ENCODE results near the gene PPP6R3.
"Not testable (repeated sequence)": the region's sequence is repeated elsewhere in the genome, so short reads cannot be mapped to it uniquely, and the experiment has no call there.

The PPP6R3 gene, protein sequence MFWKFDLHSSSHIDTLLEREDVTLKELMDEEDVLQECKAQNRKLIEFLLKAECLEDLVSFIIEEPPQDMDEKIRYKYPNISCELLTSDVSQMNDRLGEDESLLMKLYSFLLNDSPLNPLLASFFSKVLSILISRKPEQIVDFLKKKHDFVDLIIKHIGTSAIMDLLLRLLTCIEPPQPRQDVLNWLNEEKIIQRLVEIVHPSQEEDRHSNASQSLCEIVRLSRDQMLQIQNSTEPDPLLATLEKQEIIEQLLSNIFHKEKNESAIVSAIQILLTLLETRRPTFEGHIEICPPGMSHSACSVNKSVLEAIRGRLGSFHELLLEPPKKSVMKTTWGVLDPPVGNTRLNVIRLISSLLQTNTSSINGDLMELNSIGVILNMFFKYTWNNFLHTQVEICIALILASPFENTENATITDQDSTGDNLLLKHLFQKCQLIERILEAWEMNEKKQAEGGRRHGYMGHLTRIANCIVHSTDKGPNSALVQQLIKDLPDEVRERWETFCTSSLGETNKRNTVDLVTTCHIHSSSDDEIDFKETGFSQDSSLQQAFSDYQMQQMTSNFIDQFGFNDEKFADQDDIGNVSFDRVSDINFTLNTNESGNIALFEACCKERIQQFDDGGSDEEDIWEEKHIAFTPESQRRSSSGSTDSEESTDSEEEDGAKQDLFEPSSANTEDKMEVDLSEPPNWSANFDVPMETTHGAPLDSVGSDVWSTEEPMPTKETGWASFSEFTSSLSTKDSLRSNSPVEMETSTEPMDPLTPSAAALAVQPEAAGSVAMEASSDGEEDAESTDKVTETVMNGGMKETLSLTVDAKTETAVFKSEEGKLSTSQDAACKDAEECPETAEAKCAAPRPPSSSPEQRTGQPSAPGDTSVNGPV

DNA sequence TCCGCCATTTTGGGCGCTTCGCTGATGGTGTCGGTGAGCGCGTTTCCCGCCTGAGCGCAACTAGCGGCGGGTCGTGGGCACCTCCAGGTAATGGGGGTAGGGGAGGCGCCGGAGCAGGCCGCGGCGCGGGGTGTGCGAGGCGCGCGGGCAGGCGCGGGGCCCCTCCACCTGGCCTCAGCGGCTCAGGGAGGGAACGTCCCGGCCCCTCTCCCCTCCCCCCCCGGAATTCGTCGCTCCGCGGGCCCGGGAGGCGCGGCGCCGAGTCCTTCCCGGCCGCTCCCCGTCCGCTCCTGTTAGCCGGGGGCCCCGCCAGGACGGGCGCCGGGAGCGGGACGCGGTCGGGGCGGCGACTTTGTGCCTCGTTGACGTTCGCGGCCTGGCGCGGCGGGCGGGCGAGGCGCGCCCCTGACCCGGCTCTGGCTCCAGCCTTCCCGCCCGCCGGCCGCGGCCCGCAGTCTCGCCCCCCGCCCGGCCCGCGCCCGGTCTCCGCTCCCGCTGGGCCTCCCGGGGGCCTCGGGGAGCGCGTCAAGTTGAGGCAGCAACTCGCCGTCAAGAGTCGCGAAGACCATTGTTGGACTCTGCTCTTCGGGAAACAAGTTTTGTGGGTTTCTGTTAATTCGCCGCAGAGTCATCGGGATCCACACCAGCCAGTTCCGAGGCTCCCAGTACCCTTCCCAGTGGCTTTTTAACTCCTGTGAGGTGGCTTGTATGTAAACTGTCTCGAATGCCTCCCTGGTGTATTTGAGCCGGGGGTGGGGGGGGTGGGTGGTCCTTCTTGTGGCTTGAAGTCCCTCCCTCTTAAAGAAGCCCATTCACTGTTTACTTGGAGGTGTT lies at the start of gene PPP6R3:
PPP6R3 (plus strand) TSS at position 12 of the 834 bp plus-strand sequence. CDS start 76,913 bp downstream, outside the sequence.
- peak; percentile 67 for DNase-seq

- no peak for DNase-seq
Observed at GRCh38 chr11:68411501-68411991, 49.0 kb upstream of the PPP6R3 start.

DNA sequence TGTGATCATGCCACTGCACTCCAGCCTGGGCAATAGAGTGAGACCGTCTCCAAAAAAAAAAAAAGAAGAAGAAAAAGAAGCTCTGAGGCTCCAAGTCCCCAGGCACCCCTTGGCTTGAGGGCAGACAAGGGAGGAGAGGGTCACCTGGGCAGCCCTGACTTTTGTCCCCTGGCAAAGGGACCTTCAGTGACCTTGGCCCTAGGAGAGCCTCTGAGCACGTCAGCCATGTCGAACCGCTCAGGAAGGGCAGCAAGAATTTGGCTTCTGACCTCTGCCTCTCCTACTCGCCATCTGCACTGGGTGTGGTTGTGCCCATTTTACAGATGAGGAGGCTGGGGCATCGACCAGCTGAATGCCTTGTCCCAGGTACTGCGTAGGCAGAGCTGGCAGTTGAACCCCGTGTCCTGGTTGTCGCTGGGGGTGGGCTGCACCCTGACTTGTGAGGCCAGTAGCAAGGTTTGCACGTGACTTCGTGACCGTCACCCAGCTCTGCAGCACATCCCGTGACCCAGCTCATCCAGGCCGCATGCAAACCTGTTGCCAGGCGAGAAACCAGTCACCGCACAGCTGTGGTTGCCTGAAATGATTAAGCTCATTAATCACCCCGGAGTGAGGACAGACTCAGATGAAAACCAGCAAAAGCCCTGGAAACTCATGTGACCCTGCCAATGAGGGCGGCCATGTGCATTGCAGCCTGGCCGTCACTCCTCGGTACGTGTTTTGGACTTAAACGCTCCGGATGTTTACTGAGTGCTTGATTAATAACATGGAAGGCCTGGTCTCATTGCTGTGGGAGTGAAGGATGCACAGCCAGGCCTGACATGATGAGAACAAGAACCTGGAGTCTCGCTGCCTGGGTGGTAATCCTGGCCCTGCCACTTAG lies 47.7 kb upstream of the PPP6R3 start:
- DNase-seq, result no peak

- no peak for DNase-seq
Observed at GRCh38 chr11:68413591-68413999, 47.0 kb upstream of the PPP6R3 start.

DNA sequence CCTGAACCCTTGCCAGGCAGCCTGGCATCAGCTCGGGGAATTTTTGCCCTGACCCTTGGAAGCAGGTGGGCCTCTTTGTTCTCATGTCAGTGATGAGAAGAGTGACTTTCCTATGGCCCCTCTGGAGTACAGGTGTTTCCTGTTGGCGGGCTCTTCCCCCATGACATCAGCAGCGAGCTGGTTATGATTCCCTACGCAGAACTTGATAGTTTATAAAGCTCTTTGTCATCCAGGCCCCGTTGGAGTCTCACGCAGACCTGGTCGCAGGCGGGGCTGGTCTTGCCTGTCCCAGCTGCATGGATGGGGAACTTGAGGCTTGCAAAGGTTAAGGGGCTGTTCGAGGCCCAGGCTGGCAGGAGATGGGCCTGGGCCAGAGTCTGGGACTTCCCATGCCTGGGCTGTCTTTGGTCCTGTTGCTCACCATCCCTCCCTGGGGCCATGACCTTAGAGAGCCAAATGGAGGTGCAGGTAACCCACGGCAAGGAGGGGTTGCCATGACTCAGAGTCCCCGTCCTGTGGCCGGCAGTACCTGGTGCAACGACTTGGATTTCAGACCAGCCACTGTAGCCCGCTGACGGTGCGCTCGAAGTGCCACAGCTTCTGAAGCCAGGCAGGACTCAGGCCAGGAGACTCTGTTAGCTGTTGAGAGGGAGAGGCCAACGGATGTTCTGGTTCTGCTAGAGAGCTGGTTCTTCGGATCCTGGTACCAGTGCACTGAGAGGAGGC lies 45.9 kb upstream of the PPP6R3 start:
- DNase-seq, result peak; percentile 61

- DNase-seq, result no peak
Observed at GRCh38 chr11:68416070-68416578, 44.4 kb upstream of the PPP6R3 start.

DNA sequence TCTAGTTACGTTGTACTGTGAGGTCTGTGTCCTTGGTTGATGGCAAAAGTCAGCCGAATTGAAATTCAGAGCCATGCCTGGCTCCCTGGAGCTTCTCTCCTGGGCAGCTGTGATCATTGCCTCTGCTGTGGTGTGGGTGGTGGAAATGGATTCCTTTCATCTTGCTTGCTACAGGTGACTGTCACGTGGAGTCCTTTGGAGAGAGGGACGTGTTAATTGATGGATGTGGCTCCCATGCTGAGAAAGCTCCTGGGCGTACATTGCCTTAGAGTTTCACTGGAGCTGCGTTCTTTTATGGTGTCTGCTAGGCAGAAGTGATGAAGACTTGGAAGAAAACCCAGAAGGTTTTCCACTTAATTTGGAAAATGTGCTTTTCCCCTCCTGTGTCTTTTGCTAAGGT lies 41.9 kb upstream of the PPP6R3 start:
- DNase-seq, result no peak

- DNase-seq, result no peak
Observed at GRCh38 chr11:68420171-68420570, 40.4 kb upstream of the PPP6R3 start.

GRCh38 chr11:68423481-68423880 lies 37.1 kb upstream of the PPP6R3 start:
- no peak for DNase-seq

GRCh38 chr11:68424101-68424632 lies 36.4 kb upstream of the PPP6R3 start:
- DNase-seq, result no peak

DNA sequence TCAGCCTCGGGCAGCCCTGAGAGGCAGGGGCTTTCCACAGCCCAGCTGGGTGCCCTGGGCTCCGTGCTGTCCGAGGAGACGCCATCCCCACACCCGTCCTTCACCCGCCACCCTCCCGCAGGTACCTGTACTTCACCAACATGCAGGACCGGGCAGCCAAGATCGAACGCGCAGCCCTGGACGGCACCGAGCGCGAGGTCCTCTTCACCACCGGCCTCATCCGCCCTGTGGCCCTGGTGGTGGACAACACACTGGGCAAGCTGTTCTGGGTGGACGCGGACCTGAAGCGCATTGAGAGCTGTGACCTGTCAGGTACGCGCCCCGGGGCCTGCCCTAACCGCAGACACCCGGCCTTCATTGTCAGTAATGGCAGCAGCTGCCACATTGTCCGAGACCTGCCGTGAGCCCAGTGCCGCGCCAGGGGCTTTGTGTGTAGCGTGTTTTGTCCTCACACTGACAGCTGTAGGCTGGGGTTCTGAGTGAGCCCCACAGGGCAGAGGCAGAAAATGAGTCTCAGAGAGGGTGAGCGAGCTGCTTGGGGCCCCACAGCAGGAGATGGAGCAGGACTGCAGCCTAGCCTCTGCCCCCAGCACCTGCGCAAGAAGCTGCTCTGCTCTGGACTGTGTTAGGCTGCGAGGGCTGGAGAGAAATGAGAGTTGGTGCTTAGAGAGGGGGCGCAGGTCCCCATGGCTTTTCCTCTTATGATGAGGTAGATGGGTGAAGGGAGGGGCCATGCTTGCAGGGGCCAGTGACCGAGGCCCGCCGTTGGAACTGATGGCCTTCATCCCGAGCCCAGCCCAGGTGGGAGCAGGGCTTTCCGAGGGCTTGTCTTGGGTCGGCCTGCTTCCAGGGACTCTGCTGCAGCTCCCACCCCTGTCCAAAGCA lies 35.3 kb upstream of the PPP6R3 start:
- DNase-seq, result no peak

GRCh38 chr11:68425866-68426380 lies 34.6 kb upstream of the PPP6R3 start:
- DNase-seq, result no peak

DNA sequence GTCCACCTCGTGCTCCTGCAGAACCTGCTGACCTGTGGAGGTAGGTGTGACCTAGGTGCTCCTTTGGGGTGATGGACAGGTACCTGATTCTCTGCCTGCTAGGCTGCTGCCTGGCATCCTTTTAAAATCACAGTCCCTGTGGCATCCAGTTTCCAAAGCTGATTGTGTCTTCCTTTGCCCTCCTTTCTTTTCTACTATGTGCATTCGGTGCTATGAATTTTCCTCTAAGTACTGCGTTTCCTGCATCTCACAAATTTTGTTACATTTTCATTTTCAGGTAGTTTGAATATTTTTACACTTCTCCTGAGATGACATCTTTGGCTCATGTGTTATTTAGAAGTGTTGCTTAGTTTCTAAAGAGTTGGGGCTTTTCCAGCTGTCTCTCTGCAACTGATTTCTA lies 30.9 kb upstream of the PPP6R3 start:
- DNase-seq, result no peak

DNA sequence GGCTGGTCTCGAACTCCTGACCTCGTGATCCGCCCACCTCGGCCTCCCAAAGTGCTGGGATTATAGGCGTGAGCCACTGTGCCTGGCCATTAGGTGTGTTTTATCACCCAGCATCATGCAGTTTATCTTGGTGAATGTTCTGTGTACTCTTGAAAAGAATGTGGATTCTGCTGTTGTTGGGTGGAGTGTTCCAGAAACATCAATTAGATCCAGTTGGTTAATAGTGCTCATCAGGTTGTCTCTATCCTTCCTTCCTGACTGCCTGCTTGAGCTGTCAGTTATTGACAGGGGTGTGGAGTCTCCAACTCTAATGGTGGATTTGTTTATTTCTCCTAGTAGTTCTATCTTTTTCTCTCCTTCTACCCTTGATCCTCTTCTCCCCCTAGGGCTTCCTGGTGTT lies 30.2 kb upstream of the PPP6R3 start:
- no peak for DNase-seq

- DNase-seq, result no peak
Observed at GRCh38 chr11:68430801-68431200, 29.8 kb upstream of the PPP6R3 start.

GRCh38 chr11:68431984-68432645 lies 28.4 kb upstream of the PPP6R3 start:
- no peak for DNase-seq

GRCh38 chr11:68432874-68433273 lies 27.7 kb upstream of the PPP6R3 start:
- no peak for DNase-seq

DNA sequence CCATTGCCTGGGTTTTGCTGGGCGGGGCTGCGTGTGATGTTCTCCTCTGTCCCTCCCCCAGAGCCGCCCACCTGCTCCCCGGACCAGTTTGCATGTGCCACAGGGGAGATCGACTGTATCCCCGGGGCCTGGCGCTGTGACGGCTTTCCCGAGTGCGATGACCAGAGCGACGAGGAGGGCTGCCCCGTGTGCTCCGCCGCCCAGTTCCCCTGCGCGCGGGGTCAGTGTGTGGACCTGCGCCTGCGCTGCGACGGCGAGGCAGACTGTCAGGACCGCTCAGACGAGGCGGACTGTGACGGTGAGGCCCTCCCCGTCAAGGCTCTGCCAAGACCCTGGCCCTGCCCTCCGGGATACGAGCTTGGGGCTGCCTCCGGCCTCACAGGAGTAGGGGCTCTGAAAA lies 27.0 kb upstream of the PPP6R3 start:
- no peak for DNase-seq

GRCh38 chr11:68434159-68434558 lies 26.4 kb upstream of the PPP6R3 start:
- not testable (repeated sequence) for DNase-seq

All from right hindlimb (tissue), 1 donor.